Loucy (cell line): ENCODE measurements around the gene TLCD2.

Source experiments
- H2AFZ ChIP-seq: fragments of 200-600 bp; sonication (generic); 2 replicates; pipeline ENCODE4 v1.6.0; 2016; ENCODE audit warnings: antibody characterized with exemption, mild to moderate bottlenecking, low read length, moderate library complexity
- H3F3A ChIP-seq: fragments of 200-600 bp; 2 replicates; pipeline ENCODE4 v1.6.0; 2016; ENCODE audit warnings: antibody characterized with exemption, low read depth, mild to moderate bottlenecking
- H3K27me3 ChIP-seq: fragments of 200-600 bp; sonication (generic); 2 replicates; pipeline ENCODE4 v1.6.1; 2014; ENCODE audit warnings: low read length, mild to moderate bottlenecking; ENCODE audit not compliant: insufficient read depth, poor library complexity, severe bottlenecking
- H3K36me3 ChIP-seq: fragments of 200-600 bp; sonication (generic); 2 replicates; pipeline ENCODE4 v1.6.1; 2016; ENCODE audit warnings: low read length; ENCODE audit not compliant: insufficient read depth
- H3K4me1 ChIP-seq: fragments of 200-600 bp; sonication (generic); 2 replicates; pipeline ENCODE4 v1.5.1; 2014; ENCODE audit warnings: low read length, mild to moderate bottlenecking; ENCODE audit not compliant: insufficient read depth, poor library complexity, severe bottlenecking
- H3K4me2 ChIP-seq: fragments of 200-600 bp; sonication (generic); 2 replicates; pipeline ENCODE4 v1.6.0; 2014; ENCODE audit warnings: antibody characterized with exemption, low read length, low read depth, mild to moderate bottlenecking; ENCODE audit not compliant: poor library complexity, severe bottlenecking
- H3K4me3 ChIP-seq: fragments of 200-600 bp; sonication (generic); 2 replicates; pipeline ENCODE4 v1.5.1; 2014; ENCODE audit warnings: low read length, mild to moderate bottlenecking, mixed read lengths; ENCODE audit not compliant: poor library complexity, severe bottlenecking
- H3K79me2 ChIP-seq: fragments of 200-600 bp; sonication (generic); 2 replicates; pipeline ENCODE4 v1.6.1; 2014; ENCODE audit warnings: low read length; ENCODE audit not compliant: insufficient read depth
- H3K9ac ChIP-seq: fragments of 200-600 bp; sonication (generic); 2 replicates; pipeline ENCODE4 v1.6.0; 2014; ENCODE audit warnings: mild to moderate bottlenecking, low read depth, low read length, moderate library complexity; ENCODE audit not compliant: poor library complexity, severe bottlenecking
- H3K9me2 ChIP-seq: fragments of 200-600 bp; sonication (generic); replicated peaks from 2 replicates; pipeline ENCODE4 v1.6.1; 2016; ENCODE audit warnings: low read depth, low read length, mixed read lengths
- H3K9me3 ChIP-seq: fragments of 200-600 bp; sonication (generic); 2 replicates; pipeline ENCODE4 v1.6.1; 2014; ENCODE audit warnings: mild to moderate bottlenecking, antibody characterized with exemption, low read length, low read depth; ENCODE audit not compliant: insufficient read depth
- H4K20me1 ChIP-seq: fragments of 200-600 bp; sonication (generic); 2 replicates; pipeline ENCODE4 v1.6.0; 2014; ENCODE audit warnings: antibody characterized with exemption, low read length, mild to moderate bottlenecking; ENCODE audit not compliant: insufficient read depth, poor library complexity, severe bottlenecking
- CTCF ChIP-seq: fragments of 200-600 bp; sonication (generic); conservative IDR thresholded peaks from 2 replicates; pipeline ENCODE4 v1.5.1; 2014; ENCODE audit warnings: mild to moderate bottlenecking, antibody characterized with exemption, low read length
- EZH2phosphoT487 ChIP-seq: fragments of 200-600 bp; IDR thresholded peaks from 2 replicates; pipeline ENCODE4 v1.6.1; 2018; ENCODE audit warnings: antibody characterized with exemption, mild to moderate bottlenecking, moderate library complexity, borderline replicate concordance

TLCD2 gene

DNA sequence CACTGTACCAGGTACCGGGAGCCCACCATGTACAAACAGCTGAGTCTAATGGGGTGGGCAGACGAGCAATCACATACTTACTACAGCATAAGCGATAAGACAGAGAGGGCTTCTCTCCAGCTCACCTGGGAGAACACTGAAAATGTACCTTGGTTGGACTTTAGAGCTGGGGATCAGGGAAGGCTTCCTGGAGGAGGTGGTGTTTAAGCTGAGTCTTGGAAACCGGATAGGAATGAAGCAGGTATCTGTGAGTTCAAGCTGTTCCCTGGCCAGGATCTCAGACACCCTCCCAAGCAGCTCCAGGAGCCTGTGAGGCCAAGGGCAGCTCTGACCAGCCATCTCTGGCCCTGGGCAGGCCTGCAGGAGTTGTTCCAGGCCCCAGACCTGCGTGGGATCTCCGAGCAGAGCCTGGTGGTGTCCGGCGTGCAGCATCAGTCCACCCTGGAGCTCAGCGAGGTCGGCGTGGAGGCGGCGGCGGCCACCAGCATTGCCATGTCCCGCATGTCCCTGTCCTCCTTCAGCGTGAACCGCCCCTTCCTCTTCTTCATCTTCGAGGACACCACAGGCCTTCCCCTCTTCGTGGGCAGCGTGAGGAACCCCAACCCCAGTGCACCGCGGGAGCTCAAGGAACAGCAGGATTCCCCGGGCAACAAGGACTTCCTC lies 43.7 kb upstream of the TLCD2 start:
- no peaks in the 10 kb centered on the region for H3K79me2 ChIP-seq
- TF ChIP-seq EZH2phosphoT487 (no peak), CTCF (no peak)

DNA sequence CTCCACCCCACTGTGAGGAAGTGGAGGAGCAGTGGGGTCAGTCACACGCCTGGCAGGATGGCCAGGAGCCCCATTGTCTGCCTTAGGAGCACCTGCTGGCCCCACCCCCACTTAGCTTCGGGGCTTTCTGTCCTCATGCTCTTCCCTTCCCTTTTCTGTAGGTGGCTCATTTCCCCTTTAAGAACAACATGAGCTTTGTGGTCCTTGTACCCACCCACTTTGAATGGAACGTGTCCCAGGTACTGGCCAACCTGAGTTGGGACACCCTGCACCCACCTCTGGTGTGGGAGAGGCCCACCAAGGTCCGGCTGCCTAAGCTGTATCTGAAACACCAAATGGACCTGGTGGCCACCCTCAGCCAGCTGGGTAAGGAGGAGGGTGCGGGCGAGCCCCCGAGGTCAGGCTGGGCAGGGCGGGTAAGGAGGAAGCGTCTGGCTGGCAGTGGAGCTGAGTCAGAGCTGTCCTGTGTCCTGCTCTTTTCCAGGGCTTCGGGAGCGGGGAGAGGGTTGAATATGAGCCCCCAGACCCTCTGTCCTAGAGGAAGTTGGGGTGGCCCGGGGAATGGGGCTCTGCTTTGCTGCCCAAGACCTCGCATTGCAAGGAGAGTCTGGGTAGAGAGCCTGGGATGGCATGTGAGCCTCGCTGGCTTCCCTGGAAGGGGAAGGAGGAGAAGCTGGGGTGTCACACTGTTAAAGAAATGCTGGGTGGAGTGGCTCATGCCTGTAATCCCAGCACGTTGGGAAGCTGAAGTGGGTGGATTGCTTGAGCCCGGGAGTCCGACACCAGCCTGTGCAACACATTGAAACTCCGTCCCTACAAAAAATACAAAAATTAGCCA lies 42.5 kb upstream of the TLCD2 start:
- Histone ChIP-seq H3K4me1 (no peaks in the 10 kb centered on the region), H3K9me2 (no peaks in the 10 kb centered on the region), H3K9ac (no peak overlapping the region), H3K79me2 (no peaks in the 10 kb centered on the region), H3K27me3 (no peaks in the 10 kb centered on the region), H2AFZ (peak overlapping the region; percentile 41; the same call in 1 of the 2 replicates), H3K9me3 (no peaks in the 10 kb centered on the region), H3K4me2 (no peak overlapping the region), H3K4me3 (no peak overlapping the region), H3F3A (no peaks in the 10 kb centered on the region), H3K36me3 (no peaks in the 10 kb centered on the region), H4K20me1 (no peaks in the 10 kb centered on the region)
- no peak for TF ChIP-seq EZH2phosphoT487
- no peak for TF ChIP-seq CTCF

More for the DNA sequence above, 43.7 kb upstream of the TLCD2 start:
- Histone ChIP-seq H3F3A (no peaks in the 10 kb centered on the region), H3K9ac (no peak overlapping the region), H3K9me3 (no peaks in the 10 kb centered on the region), H3K4me2 (no peak overlapping the region), H2AFZ (no peak overlapping the region), H3K36me3 (no peaks in the 10 kb centered on the region), H3K4me1 (no peaks in the 10 kb centered on the region), H3K9me2 (no peaks in the 10 kb centered on the region), H3K27me3 (no peaks in the 10 kb centered on the region), H4K20me1 (no peaks in the 10 kb centered on the region), H3K4me3 (no peak overlapping the region)

- Histone ChIP-seq H3K9ac (no peak overlapping the region), H2AFZ (no peak overlapping the region), H3K27me3 (no peaks in the 10 kb centered on the region), H3K4me3 (no peak overlapping the region), H3K4me1 (no peaks in the 10 kb centered on the region), H3K9me3 (no peaks in the 10 kb centered on the region), H3K79me2 (no peaks in the 10 kb centered on the region), H3K9me2 (no peaks in the 10 kb centered on the region), H3K36me3 (no peaks in the 10 kb centered on the region), H4K20me1 (no peaks in the 10 kb centered on the region), H3F3A (no peaks in the 10 kb centered on the region), H3K4me2 (no peak overlapping the region)
- no peak for TF ChIP-seq CTCF
- no peak for TF ChIP-seq EZH2phosphoT487
Measured at GRCh38 chr17:1750628-1751027, 40.5 kb upstream of the TLCD2 start.
